Mesenchymal stem cell (in vitro differentiated cells and primary cell): ENCODE measurements around the gene LHX3.

Experiments used
- DNase-seq: peaks from one replicate; pipeline ENCODE4 v3.0.0-alpha.2; 2013
- H2AFZ ChIP-seq: one replicate; pipeline ENCODE4 v1.6.1; 2013; ENCODE audit warnings: low read depth, mild to moderate bottlenecking, control low read depth, inconsistent platforms, low read length, moderate library complexity
- H2AK5ac ChIP-seq: 2 replicates; pipeline ENCODE4 v1.6.1; 2013; ENCODE audit warnings: low read length, moderate library complexity, mild to moderate bottlenecking, inconsistent platforms; ENCODE audit not compliant: severe bottlenecking
- H2BK120ac ChIP-seq: one replicate; pipeline ENCODE4 v1.6.1; 2013; ENCODE audit warnings: low read depth, mild to moderate bottlenecking, inconsistent platforms, low read length, moderate library complexity
- H2BK12ac ChIP-seq, 2 experiments: one replicate each; pipeline ENCODE4 v1.6.1; 2013; ENCODE audit warnings: inconsistent platforms in 2 of 2, low read length in 2 of 2, mild to moderate bottlenecking in 2 of 2, moderate library complexity in 2 of 2, control low read depth in 1 of 2
- H2BK15ac ChIP-seq: one replicate; pipeline ENCODE4 v1.6.1; 2013; ENCODE audit warnings: mild to moderate bottlenecking, low read depth, inconsistent platforms; ENCODE audit not compliant: poor library complexity, severe bottlenecking
- H2BK5ac ChIP-seq: 2 replicates; pipeline ENCODE4 v1.6.1; 2013; ENCODE audit warnings: low read depth, mild to moderate bottlenecking, low read length, control low read depth, inconsistent platforms; ENCODE audit not compliant: poor library complexity, severe bottlenecking
- H3K14ac ChIP-seq, 2 experiments: one replicate each; pipeline ENCODE4 v1.6.1; 2013; ENCODE audit warnings: inconsistent platforms in 2 of 2, low read length in 2 of 2, control low read depth in 1 of 2, mild to moderate bottlenecking in 1 of 2, moderate library complexity in 1 of 2
- H3K18ac ChIP-seq, 2 experiments: one replicate each; pipeline ENCODE4 v1.6.1; 2013; ENCODE audit warnings: inconsistent platforms in 2 of 2, low read length in 2 of 2, control low read depth in 1 of 2, low read depth in 1 of 2, mild to moderate bottlenecking in 1 of 2
- H3K23ac ChIP-seq, 2 experiments: one replicate each; pipeline ENCODE4 v1.6.1; 2013; ENCODE audit warnings: inconsistent platforms in 2 of 2, low read length in 2 of 2, mild to moderate bottlenecking in 2 of 2, moderate library complexity in 2 of 2, control low read depth in 1 of 2
- H3K27ac ChIP-seq: 2 replicates; pipeline ENCODE4 v1.5.1; 2013; ENCODE audit warnings: mild to moderate bottlenecking, moderate library complexity, low read length, control low read depth, inconsistent platforms; ENCODE audit not compliant: poor library complexity, severe bottlenecking
- H3K27me3 ChIP-seq, 2 experiments: 2 replicates each; pipeline versions ENCODE4 v1.6.1 to v1.7.0; 2013; ENCODE audit warnings: low read length in 2 of 2, mild to moderate bottlenecking in 2 of 2, moderate library complexity in 2 of 2, control low read depth in 1 of 2, inconsistent platforms in 1 of 2; ENCODE audit not compliant: control insufficient read depth in 1 of 2, insufficient read depth in 1 of 2
- H3K36me3 ChIP-seq, 2 experiments: 2 replicates each; pipeline versions ENCODE4 v1.6.1 to v1.7.0; 2013; ENCODE audit warnings: low read length in 2 of 2, control low read depth in 1 of 2, inconsistent platforms in 1 of 2, low read depth in 1 of 2, mild to moderate bottlenecking in 1 of 2; ENCODE audit not compliant: insufficient read depth in 2 of 2, control insufficient read depth in 1 of 2
- H3K4ac ChIP-seq, 2 experiments: one replicate each; pipeline ENCODE4 v1.6.1; 2013; ENCODE audit warnings: inconsistent platforms in 2 of 2, low read length in 2 of 2, mild to moderate bottlenecking in 2 of 2, moderate library complexity in 2 of 2, control low read depth in 1 of 2, low read depth in 1 of 2
- H3K4me1 ChIP-seq: 2 replicates; pipeline ENCODE4 v1.6.1; 2013; ENCODE audit warnings: low read depth, low read length, control low read depth; ENCODE audit not compliant: control insufficient read depth, insufficient read depth
- H3K4me2 ChIP-seq: 2 replicates; pipeline ENCODE4 v1.6.1; 2013; ENCODE audit warnings: low read length, mild to moderate bottlenecking, inconsistent platforms; ENCODE audit not compliant: poor library complexity, severe bottlenecking
- H3K4me3 ChIP-seq, 2 experiments: 2 replicates each; pipeline versions ENCODE4 v1.5.1 to v1.7.0; 2013; ENCODE audit warnings: low read length in 2 of 2, mild to moderate bottlenecking in 2 of 2, control low read depth in 1 of 2, low read depth in 1 of 2; ENCODE audit not compliant: insufficient read depth in 1 of 2
- H3K79me1 ChIP-seq: replicated peaks from 2 replicates; pipeline ENCODE4 v1.6.1; 2013; ENCODE audit warnings: mild to moderate bottlenecking, control low read depth, low read length, inconsistent platforms; ENCODE audit not compliant: poor library complexity, severe bottlenecking
- H3K9ac ChIP-seq: 2 replicates; pipeline ENCODE4 v1.7.0; 2013; ENCODE audit warnings: mild to moderate bottlenecking, low read length, moderate library complexity
- H3K9me3 ChIP-seq: 2 replicates; pipeline ENCODE4 v1.7.0; 2013; ENCODE audit warnings: mild to moderate bottlenecking, low read length; ENCODE audit not compliant: control insufficient read depth
- H4K8ac ChIP-seq: one replicate; pipeline ENCODE4 v1.6.1; 2013; ENCODE audit warnings: inconsistent platforms, mild to moderate bottlenecking, low read length, moderate library complexity
- H4K91ac ChIP-seq: one replicate; pipeline ENCODE4 v1.6.1; 2013; ENCODE audit warnings: mild to moderate bottlenecking, low read length, inconsistent platforms
- WGBS: methylation state at CpG from one replicate; pipeline ENCODE4 v1.1.7; 2013; ENCODE audit warnings: mixed read lengths; 5-methylcytosine and 5-hydroxymethylcytosine counted together

The LHX3 gene

DNA sequence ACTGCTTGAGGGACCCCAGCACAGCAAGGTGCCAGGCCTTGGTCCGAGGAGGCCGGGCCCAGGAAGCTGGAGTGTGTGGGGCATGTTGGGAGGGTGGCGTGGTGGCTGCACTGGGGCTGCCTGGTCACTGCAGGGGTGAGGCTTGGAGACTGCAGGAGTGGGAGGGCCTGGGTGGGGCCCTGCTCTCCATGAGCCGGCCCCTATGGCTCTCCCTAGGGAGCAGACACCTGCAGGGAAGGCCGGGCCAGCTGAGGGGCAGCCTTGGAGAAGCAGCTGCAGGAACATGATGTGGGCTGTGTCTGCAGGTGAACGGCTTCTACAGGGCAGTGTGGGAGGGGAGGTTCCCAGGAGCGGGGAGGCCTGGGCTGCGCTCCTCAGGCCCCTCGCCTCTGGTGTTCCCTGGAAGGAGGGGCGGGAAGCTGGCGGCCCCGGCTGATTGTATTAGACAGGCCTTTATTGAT lies 44.5 kb downstream of the LHX3 start:
- Histone ChIP-seq H3K18ac (no peak overlapping the region), H3K4me2 (no peak overlapping the region), H4K8ac (no peak overlapping the region), H2BK15ac (no peak overlapping the region), H2AFZ (no peak overlapping the region), H3K79me1 (no peaks in the 10 kb centered on the region), H2AK5ac (no peak overlapping the region), H4K91ac (no peak overlapping the region), H2BK5ac (no peak overlapping the region), H3K27ac (no peak overlapping the region), H3K23ac (no peak overlapping the region), H3K4ac (no peak overlapping the region), H3K9ac (no peak overlapping the region), H3K36me3 (no peaks in the 10 kb centered on the region), H3K14ac (no peak overlapping the region), H3K4me1 (peaks cover 10% of the 10 kb centered on the region), H3K27me3 (peaks cover 38 to 70% of the 10 kb centered on the region in 2 experiments), H3K4me3 (no peak overlapping the region), H2BK12ac (no peak overlapping the region), H3K9me3 (peaks cover 5% of the 10 kb centered on the region), H2BK120ac (no peak overlapping the region)
- 79% methylated on average over 8 of the region's 12 CpGs for WGBS
- no peak for DNase-seq

DNA sequence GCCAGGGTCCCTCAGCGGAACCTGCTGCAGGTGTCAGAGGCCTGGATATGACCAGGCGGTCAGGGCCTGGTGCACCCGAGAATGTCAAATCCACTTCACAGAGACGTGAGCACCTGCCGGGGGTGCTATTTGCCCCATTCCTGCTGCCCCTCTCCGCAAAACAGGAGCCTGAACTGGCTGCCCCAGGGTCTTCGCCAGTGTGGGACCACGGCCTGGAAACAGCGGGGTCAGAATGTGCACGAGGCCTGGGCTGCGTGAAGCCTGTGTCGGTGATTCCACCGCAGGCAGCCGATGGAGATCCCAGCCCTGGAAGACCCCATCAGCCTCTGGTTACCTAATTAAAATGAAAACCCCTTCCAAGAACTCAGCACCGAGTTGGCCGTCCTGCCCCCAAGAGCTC lies 45.1 kb downstream of the LHX3 start:
- H3K9ac ChIP-seq, result no peak overlapping the region
- H4K91ac ChIP-seq, result no peak overlapping the region
- H3K14ac ChIP-seq, result no peak overlapping the region
- no peak overlapping the region for H3K4me2 ChIP-seq
- H3K27ac ChIP-seq, result no peak overlapping the region
- no peak overlapping the region for H2AK5ac ChIP-seq
- WGBS, result 86% methylated on average over 16 of the region's 16 CpGs
- no peak overlapping the region for H2BK5ac ChIP-seq
- peaks cover 43 to 75% of the 10 kb centered on the region in 2 experiments for H3K27me3 ChIP-seq
- no peak overlapping the region for H4K8ac ChIP-seq
- H3K23ac ChIP-seq, result no peak overlapping the region
- H3K79me1 ChIP-seq, result no peaks in the 10 kb centered on the region
- H3K4me3 ChIP-seq, result no peak overlapping the region
- H3K18ac ChIP-seq, result no peak overlapping the region
- H3K4ac ChIP-seq, result no peak overlapping the region
- no peaks in the 10 kb centered on the region for H3K36me3 ChIP-seq
- H2BK15ac ChIP-seq, result no peak overlapping the region
- DNase-seq, result no peak
- H3K4me1 ChIP-seq, result peaks cover 10% of the 10 kb centered on the region
- H2BK12ac ChIP-seq, result no peak overlapping the region
- no peak overlapping the region for H2BK120ac ChIP-seq
- no peak overlapping the region for H2AFZ ChIP-seq
- H3K9me3 ChIP-seq, result peaks cover 5% of the 10 kb centered on the region

GRCh38 chr9:136157477-136158265 lies 47.3 kb downstream of the LHX3 start:
- H2BK5ac ChIP-seq, result no peak overlapping the region
- 83% methylated on average over 20 of the region's 20 CpGs for WGBS

GRCh38 chr9:136156209-136157120 lies 48.5 kb downstream of the LHX3 start:
- Histone ChIP-seq H2BK120ac (no peak overlapping the region), H4K91ac (no peak overlapping the region), H2AFZ (no peak overlapping the region), H3K18ac (no peak overlapping the region), H2AK5ac (no peak overlapping the region), H3K4me1 (peaks cover 10% of the 10 kb centered on the region), H2BK15ac (no peak overlapping the region), H3K27me3 (peaks cover 40 to 83% of the 10 kb centered on the region in 2 experiments), H4K8ac (no peak overlapping the region), H3K27ac (no peak overlapping the region), H3K4me2 (no peak overlapping the region), H3K14ac (no peak overlapping the region), H3K36me3 (no peaks in the 10 kb centered on the region), H3K79me1 (no peaks in the 10 kb centered on the region), H2BK5ac (no peak overlapping the region), H3K23ac (no peak overlapping the region), H3K9me3 (no peaks in the 10 kb centered on the region), H3K4me3 (no peak overlapping the region), H3K9ac (no peak overlapping the region), H2BK12ac (no peak overlapping the region), H3K4ac (no peak overlapping the region)
- 66% methylated on average over 40 of the region's 42 CpGs for WGBS
- DNase-seq, result no peak

More at GRCh38 chr9:136157477-136158265, 47.3 kb downstream of the LHX3 start:
- DNase-seq, result no peak
- Histone ChIP-seq H3K18ac (no peak overlapping the region), H4K91ac (no peak overlapping the region), H3K14ac (peak overlapping the region in 1 of 2 experiments; percentile 46), H3K27me3 (peaks cover 43 to 86% of the 10 kb centered on the region in 2 experiments), H4K8ac (no peak overlapping the region), H2BK120ac (no peak overlapping the region), H3K79me1 (no peaks in the 10 kb centered on the region), H2BK15ac (no peak overlapping the region), H3K4me2 (no peak overlapping the region), H2AFZ (no peak overlapping the region), H3K4me3 (no peak overlapping the region), H2AK5ac (no peak overlapping the region), H2BK12ac (no peak overlapping the region), H3K27ac (no peak overlapping the region), H3K9me3 (no peaks in the 10 kb centered on the region), H3K4ac (no peak overlapping the region), H3K36me3 (no peaks in the 10 kb centered on the region), H3K23ac (no peak overlapping the region), H3K9ac (no peak overlapping the region), H3K4me1 (peaks cover 10% of the 10 kb centered on the region)
